T-cell (primary cell): ENCODE results near the gene CYFIP2. TPM values are rescaled to one million over a fixed set of nuclear protein-coding genes. Genes with fewer than 3 reads are reported as not detected.

ENCODE experiments used
- ATAC-seq, 4 experiments: fragments of 200-7000 bp in 3 of 4; fragments of 150-1000 bp in 1 of 4; cut with Tn5 transposase; replicated peaks in 1 of 4; 1 replicate in 3 of 4; 2 replicates in 1 of 4; pipeline ENCODE4 v1.10.0; 2021; ENCODE audit warnings: moderate library complexity in 3 of 4, mild to moderate bottlenecking in 2 of 4, moderate number of reproducible peaks in 1 of 4
- CTCF ChIA-PET, 2 donors: fragments of 300-600 bp; sonication (Branson Sonifier 250); formaldehyde crosslinking; loops; one replicate each; lab custom pipeline; 2022; ENCODE audit warnings: antibody characterized with exemption in 2 of 2; lab: Charles Lee
- POLR2A ChIA-PET, 2 donors: fragments of 300-600 bp; sonication (Branson Sonifier 250); formaldehyde crosslinking; loops; one replicate each; lab custom pipeline; 2022; ENCODE audit warnings: antibody characterized with exemption in 2 of 2; lab: Charles Lee
- DNase-seq, 35 experiments: peaks; one replicate each; pipeline versions ENCODE4 v3.0.0 to v3.0.0-alpha.2; 2013 to 2023
- H3K27ac ChIP-seq: one replicate; pipeline ENCODE4 v1.5.1; 2013; ENCODE audit warnings: low read length
- H3K27me3 ChIP-seq, 2 experiments: replicated peaks in 1 of 2; 1 replicate in 1 of 2; 2 replicates in 1 of 2; pipeline versions ENCODE4 v1.6.1 to v1.7.0; 2013; ENCODE audit warnings: low read length in 1 of 2, mixed read lengths in 1 of 2; ENCODE audit not compliant: control insufficient read depth in 2 of 2, insufficient read depth in 2 of 2; ENCODE audit errors: extremely low read depth in 1 of 2
- H3K36me3 ChIP-seq, 2 donors: 1 replicate in 1 of 2; 2 replicates in 1 of 2; pipeline versions ENCODE4 v1.6.1 to v1.7.0; 2013; ENCODE audit warnings: low read length in 1 of 2; ENCODE audit not compliant: control insufficient read depth in 2 of 2, insufficient read depth in 1 of 2; ENCODE audit errors: extremely low read depth in 1 of 2
- H3K4me1 ChIP-seq, 2 experiments: 1 replicate in 1 of 2; 2 replicates in 1 of 2; pipeline versions ENCODE4 v1.6.1 to v1.7.0; 2013; ENCODE audit warnings: low read length in 2 of 2, mixed read lengths in 1 of 2; ENCODE audit not compliant: insufficient read depth in 2 of 2, control insufficient read depth in 1 of 2; ENCODE audit errors: extremely low read depth in 1 of 2
- H3K4me3 ChIP-seq, 2 donors: 1 replicate in 1 of 2; 2 replicates in 1 of 2; pipeline versions ENCODE4 v1.5.1 to v1.7.0; 2013; ENCODE audit warnings: mild to moderate bottlenecking in 2 of 2, low read length in 1 of 2, moderate library complexity in 1 of 2; ENCODE audit not compliant: control insufficient read depth in 1 of 2; ENCODE audit errors: extremely low read depth in 1 of 2
- H3K9me3 ChIP-seq: 2 replicates; pipeline ENCODE4 v1.7.0; 2013
- H3K27ac Mint-ChIP-seq, 2 donors: one replicate each; pipeline ENCODE4 v1.8.0; 2020 to 2021; ENCODE audit warnings: mild to moderate bottlenecking in 2 of 2, mixed read lengths in 2 of 2
- H3K27me3 Mint-ChIP-seq, 2 donors: one replicate each; pipeline ENCODE4 v1.8.0; 2021 to 2022; ENCODE audit warnings: mixed read lengths in 2 of 2
- H3K36me3 Mint-ChIP-seq: one replicate; pipeline ENCODE4 v1.8.0; 2021; ENCODE audit warnings: mixed read lengths
- H3K4me1 Mint-ChIP-seq, 3 donors: one replicate each; pipeline ENCODE4 v1.8.0; 2020 to 2022; ENCODE audit warnings: mixed read lengths in 3 of 3, mild to moderate bottlenecking in 1 of 3
- H3K4me3 Mint-ChIP-seq, 3 donors: one replicate each; pipeline ENCODE4 v1.8.0; 2020 to 2022; ENCODE audit warnings: mild to moderate bottlenecking in 3 of 3, mixed read lengths in 3 of 3, moderate library complexity in 3 of 3
- H3K9me3 Mint-ChIP-seq, 3 donors: one replicate each; pipeline ENCODE4 v1.8.0; 2020 to 2022; ENCODE audit warnings: mixed read lengths in 3 of 3
- WGBS: methylation state at CpG from one replicate; pipeline ENCODE4 v1.1.5; 2013; ENCODE audit warnings: missing lambda C conversion rate; ENCODE audit not compliant: insufficient coverage; 5-methylcytosine and 5-hydroxymethylcytosine counted together
- total RNA-seq, 35 experiments: library from RNA in 6 of 35; stranded (reverse) in 6 of 35; fragments of 120-200 nt in 1 of 35; gene quantifications; one replicate each; pipeline versions ENCODE4 v1.2.1 to v1.2.4 and lab custom pipeline; 2013 to 2026

Gene CYFIP2
- total RNA-seq, 5 donors from 2014 or later (not counting 1 experiment from before 2014, with no cell fraction given), result 362 to 497 (median 398) TPM

- Mint-ChIP-seq H3K27ac (peak overlapping the region; percentile 65 to 73), H3K36me3 (peaks cover 61% of the 10 kb centered on the region), H3K4me1 (peaks cover 31 to 36% (median 34%) of the 10 kb centered on the region in 3 donors), H3K27me3 (no peaks in the 10 kb centered on the region), H3K4me3 (no peak overlapping the region), H3K9me3 (no peaks in the 10 kb centered on the region)
- DNase-seq (no peak), ATAC-seq (no peak)
- Histone ChIP-seq H3K4me3 (no peak overlapping the region), H3K4me1 (peaks cover 18 to 23% of the 10 kb centered on the region in 2 experiments), H3K9me3 (no peaks in the 10 kb centered on the region), H3K27ac (no peak overlapping the region), H3K36me3 (peaks cover 13 to 94% of the 10 kb centered on the region in 2 donors), H3K27me3 (no peaks in the 10 kb centered on the region)
- POLR2A ChIA-PET, result no interaction called here
- CTCF ChIA-PET, result no interaction called here
- 60% methylated on average over 3 of the region's 3 CpGs for WGBS
Measured at GRCh38 chr5:157331807-157332206, 65.9 kb downstream of the CYFIP2 start.

GRCh38 chr5:157335534-157336422, 69.9 kb downstream of the CYFIP2 start:
- H3K4me3 Mint-ChIP-seq, result no peak overlapping the region
- no peaks in the 10 kb centered on the region for H3K9me3 Mint-ChIP-seq
- H3K27ac ChIP-seq, result no peak overlapping the region
- DNase-seq, result no peak
- H3K4me3 ChIP-seq, result no peak overlapping the region
- H3K36me3 ChIP-seq, result peaks cover 14 to 98% of the 10 kb centered on the region in 2 donors
- peak overlapping the region in 1 of 2 donors; percentile 22 for H3K27ac Mint-ChIP-seq
- H3K27me3 Mint-ChIP-seq, result no peaks in the 10 kb centered on the region
- no peaks in the 10 kb centered on the region for H3K27me3 ChIP-seq
- WGBS, result 100% methylated on average over 1 of the region's 8 CpGs
- CTCF ChIA-PET, result interaction anchor here in 1 of 2 donors (0.6 kb wide), 1 partner anchor 188 kb away, joined by 4 read pairs; no protein-coding TSS in a partner anchor
- no peaks in the 10 kb centered on the region for H3K9me3 ChIP-seq
- H3K4me1 ChIP-seq, result no peaks in the 10 kb centered on the region
- POLR2A ChIA-PET, result interaction anchor here (0.6 to 1.3 kb wide), 2 partner anchors 9 to 23 kb away, joined by 3 to 4 read pairs; no protein-coding TSS in a partner anchor
- no peak for ATAC-seq
- H3K36me3 Mint-ChIP-seq, result peaks cover 60% of the 10 kb centered on the region
- H3K4me1 Mint-ChIP-seq, result peaks cover 5 to 12% (median 6%) of the 10 kb centered on the region in 3 donors

- H3K27me3 Mint-ChIP-seq, result no peaks in the 10 kb centered on the region
- H3K9me3 Mint-ChIP-seq, result no peaks in the 10 kb centered on the region
- DNase-seq (no peak), ATAC-seq (no peak)
- Histone ChIP-seq H3K36me3 (peaks cover 9 to 98% of the 10 kb centered on the region in 2 donors), H3K4me3 (no peak overlapping the region), H3K9me3 (no peaks in the 10 kb centered on the region), H3K27ac (no peak overlapping the region), H3K27me3 (no peaks in the 10 kb centered on the region), H3K4me1 (no peaks in the 10 kb centered on the region)
- CTCF ChIA-PET, result interaction anchor here in 1 of 2 donors (0.6 kb wide), 1 partner anchor 189 kb away, joined by 4 read pairs; no protein-coding TSS in a partner anchor
- WGBS, result 80% methylated on average over 2 of the region's 3 CpGs
- peaks cover 3 to 12% (median 4%) of the 10 kb centered on the region in 3 donors for H3K4me1 Mint-ChIP-seq
- H3K4me3 Mint-ChIP-seq, result no peak overlapping the region
- H3K36me3 Mint-ChIP-seq, result peaks cover 62% of the 10 kb centered on the region
- H3K27ac Mint-ChIP-seq, result no peak overlapping the region
- POLR2A ChIA-PET, result interaction anchor here (0.6 to 1.3 kb wide), 2 partner anchors 9 to 24 kb away, joined by 3 to 4 read pairs; no protein-coding TSS in a partner anchor
Measured at GRCh38 chr5:157336423-157336744, 70.5 kb downstream of the CYFIP2 start.

GRCh38 chr5:157339409-157339808, 73.5 kb downstream of the CYFIP2 start:
- CTCF ChIA-PET, result interaction anchor here (0.6 to 1.0 kb wide), 3 partner anchors 9 to 710 kb away, joined by 3 to 14 read pairs (median 3); no protein-coding TSS in a partner anchor
- POLR2A ChIA-PET, result interaction anchor here in 1 of 2 donors (0.6 kb wide), 2 partner anchors 15 to 32 kb away, joined by 3 read pairs; no protein-coding TSS in a partner anchor
- no peak for DNase-seq
- Histone ChIP-seq H3K4me3 (no peak overlapping the region), H3K4me1 (peaks cover 0 to 11% of the 10 kb centered on the region in 2 experiments), H3K9me3 (no peaks in the 10 kb centered on the region), H3K36me3 (peaks cover 10 to 98% of the 10 kb centered on the region in 2 donors), H3K27ac (no peak overlapping the region), H3K27me3 (no peaks in the 10 kb centered on the region)
- no peaks in the 10 kb centered on the region for H3K27me3 Mint-ChIP-seq
- no peaks in the 10 kb centered on the region for H3K9me3 Mint-ChIP-seq
- no peak overlapping the region for H3K4me3 Mint-ChIP-seq
- H3K27ac Mint-ChIP-seq, result peak overlapping the region in 1 of 2 donors; percentile 65
- peaks cover 17 to 20% (median 18%) of the 10 kb centered on the region in 3 donors for H3K4me1 Mint-ChIP-seq
- H3K36me3 Mint-ChIP-seq, result peaks cover 52% of the 10 kb centered on the region
- peak in 1 of 4 experiments; percentile 13 for ATAC-seq
- WGBS, result 100% methylated on average over 1 of the region's 1 CpG

- Mint-ChIP-seq H3K36me3 (peaks cover 59% of the 10 kb centered on the region), H3K4me3 (no peak overlapping the region), H3K27ac (peak overlapping the region; percentile 11 to 34), H3K4me1 (peaks cover 28 to 36% (median 30%) of the 10 kb centered on the region in 3 donors), H3K9me3 (no peaks in the 10 kb centered on the region), H3K27me3 (no peaks in the 10 kb centered on the region)
- no peaks in the 10 kb centered on the region for H3K9me3 ChIP-seq
- DNase-seq (peak in 12 of 35 experiments; percentile 8 to 41 (median 15)), ATAC-seq (peak in 2 of 4 experiments; percentile 36 to 55)
- H3K27ac ChIP-seq, result no peak overlapping the region
- CTCF ChIA-PET, result interaction anchor here (0.8 to 2.1 kb wide), 8 partner anchors 8 to 400 kb away, joined by 3 to 11 read pairs (median 4); partner anchors contain the start of gene LSM11 (in 2 of the 2)
- H3K4me1 ChIP-seq, result peaks cover 0 to 11% of the 10 kb centered on the region in 2 experiments
- 87% methylated on average over 10 of the region's 16 CpGs for WGBS
- POLR2A ChIA-PET, result no interaction called here
- H3K36me3 ChIP-seq, result peaks cover 10 to 99% of the 10 kb centered on the region in 2 donors
- H3K27me3 ChIP-seq, result no peaks in the 10 kb centered on the region
- no peak overlapping the region for H3K4me3 ChIP-seq
Measured at GRCh38 chr5:157342822-157343402, 77.0 kb downstream of the CYFIP2 start.
